SU-DHL-6 (cell line): ENCODE measurements around the gene DENND6B.
"Not testable (repeated sequence)": the region's sequence is repeated elsewhere in the genome, so short reads cannot be mapped to it uniquely, and the experiment has no call there.

Experiments used
- H2AFZ ChIP-seq: fragments of 200-600 bp; sonication (generic); 2 replicates; pipeline ENCODE4 v1.6.1; 2014; ENCODE audit warnings: low read depth, mild to moderate bottlenecking, moderate library complexity, mixed read lengths, antibody characterized with exemption, low read length; ENCODE audit not compliant: severe bottlenecking
- H3F3A ChIP-seq: fragments of 200-600 bp; shearing (Covaris generic); 2 replicates; pipeline ENCODE4 v1.6.0; 2016; ENCODE audit warnings: antibody characterized with exemption, mild to moderate bottlenecking; ENCODE audit not compliant: insufficient read depth
- H3K27ac ChIP-seq: fragments of 200-600 bp; sonication (generic); 2 replicates; pipeline ENCODE4 v1.5.1; 2016; ENCODE audit warnings: low read depth, mild to moderate bottlenecking, low read length, moderate library complexity, mixed read lengths
- H3K27me3 ChIP-seq: fragments of 200-600 bp; sonication (generic), shearing (Covaris generic); 2 replicates; pipeline ENCODE4 v1.6.0; 2014; ENCODE audit warnings: mild to moderate bottlenecking, low read length
- H3K36me3 ChIP-seq: fragments of 200-600 bp; sonication (generic); 2 replicates; pipeline ENCODE4 v1.6.1; 2014; ENCODE audit warnings: mild to moderate bottlenecking, low read length, mixed read lengths
- H3K4me2 ChIP-seq: fragments of 300-600, 200-600 bp; shearing (Covaris generic), sonication (generic); 2 replicates; pipeline ENCODE4 v1.6.0; 2014; ENCODE audit warnings: low read length, low read depth, mild to moderate bottlenecking; ENCODE audit not compliant: poor library complexity, severe bottlenecking
- H3K4me3 ChIP-seq: fragments of 200-600 bp; sonication (generic); 2 replicates; pipeline ENCODE4 v1.5.1; 2014; ENCODE audit warnings: antibody characterized with exemption, low read length, mild to moderate bottlenecking, mixed read lengths; ENCODE audit not compliant: insufficient read depth, poor library complexity, severe bottlenecking
- H3K79me2 ChIP-seq: fragments of 200-600 bp; sonication (generic); 2 replicates; pipeline ENCODE4 v1.6.1; 2014; ENCODE audit warnings: mild to moderate bottlenecking, low read length, moderate library complexity; ENCODE audit not compliant: insufficient read depth
- H3K9ac ChIP-seq: fragments of 200-600 bp; sonication (generic); 2 replicates; pipeline ENCODE4 v1.7.0; 2014; ENCODE audit warnings: mild to moderate bottlenecking, low read length
- H3K9me2 ChIP-seq: fragments of 200-600 bp; sonication (generic); replicated peaks from 2 replicates; pipeline ENCODE4 v1.6.1; 2014; ENCODE audit warnings: low read length; ENCODE audit not compliant: insufficient read depth
- H3K9me3 ChIP-seq: fragments of 200-600 bp; sonication (generic); 2 replicates; pipeline ENCODE4 v1.6.1; 2014; ENCODE audit warnings: low read length, mixed read lengths; ENCODE audit not compliant: insufficient read depth
- H4K20me1 ChIP-seq: fragments of 200-600 bp; sonication (generic); 2 replicates; pipeline ENCODE4 v1.6.1; 2014; ENCODE audit warnings: low read depth, mild to moderate bottlenecking, antibody characterized with exemption, low read length, moderate library complexity, mixed read lengths
- EZH2phosphoT487 ChIP-seq: fragments of 200-600 bp; sonication (generic), shearing (Covaris generic); conservative IDR thresholded peaks from 2 replicates; pipeline ENCODE4 v1.6.1; 2018; ENCODE audit warnings: mild to moderate bottlenecking, antibody characterized with exemption, low read length, moderate library complexity, mixed read lengths
- TF ChIP-seq, protein P1 (sequence below): fragments of 200-600 bp; sonication (generic); IDR thresholded peaks from one replicate; pipeline ENCODE4 v1.5.1; 2017; ENCODE audit warnings: antibody characterized with exemption, mild to moderate bottlenecking, low read length, moderate library complexity; ENCODE audit not compliant: insufficient read depth, poor library complexity, severe bottlenecking

The DENND6B gene

DNA sequence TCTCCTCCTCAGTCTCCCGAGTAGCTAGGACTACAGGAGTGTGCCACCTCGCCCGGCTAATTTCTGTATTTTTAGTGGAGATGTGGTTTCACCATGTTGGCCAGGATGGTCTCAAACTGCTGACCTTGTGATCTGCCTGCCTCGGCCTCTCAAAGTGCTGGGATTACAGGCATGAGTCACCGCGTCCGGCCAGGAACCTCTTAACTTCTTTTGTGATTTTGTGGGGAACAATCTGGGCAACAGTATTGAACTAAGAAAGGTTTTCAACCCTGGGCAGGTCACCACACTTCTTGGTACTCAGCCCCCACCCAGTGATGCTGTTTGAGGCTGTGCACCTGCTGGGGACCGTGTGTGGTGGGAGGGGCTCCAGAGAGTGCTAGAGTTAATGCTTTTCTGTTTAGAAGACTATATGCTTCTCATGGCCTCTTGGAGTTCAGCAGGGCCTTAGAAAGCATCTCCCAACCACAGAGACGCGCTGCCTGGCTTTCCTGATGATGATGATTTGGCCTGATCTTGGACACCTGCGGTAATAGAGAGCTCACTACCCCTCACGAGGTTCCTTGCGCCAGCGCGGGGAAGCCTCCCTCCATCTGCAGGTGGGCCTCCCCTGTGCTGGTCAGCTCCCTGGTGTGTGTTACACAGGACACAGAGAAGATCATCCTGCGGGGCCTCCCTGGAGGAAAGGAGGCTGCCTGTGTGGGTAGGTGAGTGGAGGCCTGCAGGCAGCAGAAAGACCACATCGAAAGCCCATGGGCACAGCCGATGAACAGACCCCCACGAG lies 1.2 kb downstream of the DENND6B start:
- Histone ChIP-seq H3K9me2 (no peaks in the 10 kb centered on the region), H3K9me3 (no peaks in the 10 kb centered on the region), H3K9ac (no peak overlapping the region), H3K79me2 (no peaks in the 10 kb centered on the region), H4K20me1 (no peaks in the 10 kb centered on the region), H3K36me3 (no peaks in the 10 kb centered on the region), H3K4me3 (no peak overlapping the region), H3K4me2 (no peak overlapping the region), H2AFZ (no peak overlapping the region), H3K27me3 (no peaks in the 10 kb centered on the region), H3F3A (peaks cover 13% of the 10 kb centered on the region), H3K27ac (no peak overlapping the region)
- TF ChIP-seq, protein P1, sequence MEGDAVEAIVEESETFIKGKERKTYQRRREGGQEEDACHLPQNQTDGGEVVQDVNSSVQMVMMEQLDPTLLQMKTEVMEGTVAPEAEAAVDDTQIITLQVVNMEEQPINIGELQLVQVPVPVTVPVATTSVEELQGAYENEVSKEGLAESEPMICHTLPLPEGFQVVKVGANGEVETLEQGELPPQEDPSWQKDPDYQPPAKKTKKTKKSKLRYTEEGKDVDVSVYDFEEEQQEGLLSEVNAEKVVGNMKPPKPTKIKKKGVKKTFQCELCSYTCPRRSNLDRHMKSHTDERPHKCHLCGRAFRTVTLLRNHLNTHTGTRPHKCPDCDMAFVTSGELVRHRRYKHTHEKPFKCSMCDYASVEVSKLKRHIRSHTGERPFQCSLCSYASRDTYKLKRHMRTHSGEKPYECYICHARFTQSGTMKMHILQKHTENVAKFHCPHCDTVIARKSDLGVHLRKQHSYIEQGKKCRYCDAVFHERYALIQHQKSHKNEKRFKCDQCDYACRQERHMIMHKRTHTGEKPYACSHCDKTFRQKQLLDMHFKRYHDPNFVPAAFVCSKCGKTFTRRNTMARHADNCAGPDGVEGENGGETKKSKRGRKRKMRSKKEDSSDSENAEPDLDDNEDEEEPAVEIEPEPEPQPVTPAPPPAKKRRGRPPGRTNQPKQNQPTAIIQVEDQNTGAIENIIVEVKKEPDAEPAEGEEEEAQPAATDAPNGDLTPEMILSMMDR, result no peak
- TF ChIP-seq EZH2phosphoT487, result no peak

DNA sequence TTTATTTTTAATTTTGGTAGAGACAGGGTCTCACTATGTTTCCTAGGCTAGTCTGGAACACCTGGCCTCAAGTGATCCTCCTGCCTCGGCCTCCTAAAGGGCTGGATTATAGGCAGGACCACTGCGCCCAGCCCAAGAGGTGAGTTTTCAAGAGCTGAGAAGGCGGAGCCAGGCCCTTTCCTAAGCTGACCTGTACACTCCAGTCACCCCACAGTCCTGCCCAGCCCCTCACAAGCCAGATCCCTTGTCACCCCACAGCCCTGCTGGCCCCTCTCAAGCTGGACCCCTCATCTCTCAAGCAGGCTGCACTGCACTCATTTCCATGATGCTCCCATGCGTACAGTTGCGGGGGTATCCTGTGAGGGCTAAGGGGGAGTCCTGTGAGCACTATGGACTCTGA lies 2.9 kb downstream of the DENND6B start:
- H4K20me1 ChIP-seq, result no peaks in the 10 kb centered on the region
- H3K27ac ChIP-seq, result no peak overlapping the region
- H3K27me3 ChIP-seq, result no peaks in the 10 kb centered on the region
- H3F3A ChIP-seq, result peaks cover 5% of the 10 kb centered on the region; the same call in 1 of the 2 replicates
- H3K4me3 ChIP-seq, result no peak overlapping the region
- H3K9me2 ChIP-seq, result no peaks in the 10 kb centered on the region
- no peaks in the 10 kb centered on the region for H3K36me3 ChIP-seq
- no peak overlapping the region for H2AFZ ChIP-seq
- no peak overlapping the region for H3K4me2 ChIP-seq
- H3K9me3 ChIP-seq, result no peaks in the 10 kb centered on the region
- TF ChIP-seq EZH2phosphoT487, result no peak
- TF ChIP-seq, protein P1, result no peak
- H3K79me2 ChIP-seq, result no peaks in the 10 kb centered on the region
- no peak overlapping the region for H3K9ac ChIP-seq

DNA sequence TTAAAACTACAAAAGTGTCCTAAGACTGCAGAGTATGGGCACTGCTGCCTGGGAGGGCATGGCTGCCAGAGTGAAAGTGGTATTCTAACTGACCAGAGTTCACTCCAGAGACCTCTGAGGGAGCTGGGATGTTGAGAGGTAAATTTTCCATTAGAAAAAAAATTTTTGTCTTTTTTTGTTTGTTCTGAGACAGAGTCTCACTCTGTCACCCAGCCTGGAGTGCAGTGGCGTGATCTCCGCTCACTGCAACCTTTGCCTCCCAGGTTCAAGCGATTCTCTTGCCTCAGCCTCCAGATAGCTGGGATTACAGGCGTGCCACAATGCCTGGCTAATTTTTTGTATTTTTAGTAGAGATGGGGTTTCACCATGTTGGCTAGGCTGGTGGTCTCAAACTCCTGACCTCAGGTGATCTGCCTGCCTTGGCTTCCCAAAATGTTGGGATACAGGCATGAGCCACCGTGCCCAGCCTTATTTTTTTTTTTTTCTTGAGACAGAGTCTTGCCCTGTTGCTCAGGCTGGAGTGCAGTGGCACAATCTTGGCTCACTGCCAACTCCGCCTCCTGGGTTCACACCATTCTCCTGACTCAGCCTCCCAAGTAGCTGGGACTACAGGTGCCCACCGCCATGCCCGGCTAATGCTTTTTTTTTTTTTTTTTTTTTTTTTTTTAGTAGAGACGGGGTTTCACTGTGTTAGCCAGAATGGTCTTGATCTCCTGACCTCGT lies 4.3 kb downstream of the DENND6B start:
- not testable (repeated sequence) for H3K79me2 ChIP-seq, H3K4me2 ChIP-seq, H3K4me3 ChIP-seq, H4K20me1 ChIP-seq, H3K9me2 ChIP-seq, H3K27ac ChIP-seq, H2AFZ ChIP-seq, H3K36me3 ChIP-seq, H3K9me3 ChIP-seq, H3K9ac ChIP-seq, H3K27me3 ChIP-seq
- peaks cover 11% of the 10 kb centered on the region for H3F3A ChIP-seq
